H9 (cell line): ENCODE measurements around the gene EPHB6. TPM values are rescaled to one million over a fixed set of nuclear protein-coding genes. Genes with fewer than 3 reads are reported as not detected.

Experiments
- DNase-seq: peaks from one replicate; pipeline ENCODE4 v3.0.0-alpha.2; 2017
- H2AFZ ChIP-seq: one replicate; pipeline ENCODE4 v1.6.1; 2013; ENCODE audit warnings: mild to moderate bottlenecking, low read length, control low read depth, moderate library complexity
- H2AK5ac ChIP-seq: 2 replicates; pipeline ENCODE4 v1.6.1; 2013; ENCODE audit warnings: low read length, control low read depth, mixed read lengths; ENCODE audit not compliant: insufficient read length
- H2BK120ac ChIP-seq: one replicate; pipeline ENCODE4 v1.6.1; 2013; ENCODE audit warnings: low read depth, mild to moderate bottlenecking, low read length, control low read depth, inconsistent platforms; ENCODE audit not compliant: poor library complexity, severe bottlenecking
- H2BK12ac ChIP-seq: 2 replicates; pipeline ENCODE4 v1.6.1; 2013; ENCODE audit warnings: low read length, control low read depth, mixed read lengths, low read depth; ENCODE audit not compliant: insufficient read length
- H2BK15ac ChIP-seq: 2 replicates; pipeline ENCODE4 v1.6.1; 2013; ENCODE audit warnings: low read depth, low read length, control low read depth
- H2BK20ac ChIP-seq: one replicate; pipeline ENCODE4 v1.6.1; 2013; ENCODE audit warnings: low read depth, mild to moderate bottlenecking, low read length, control low read depth, inconsistent platforms; ENCODE audit not compliant: poor library complexity, severe bottlenecking
- H2BK5ac ChIP-seq: 2 replicates; pipeline ENCODE4 v1.6.1; 2013; ENCODE audit warnings: low read length, control low read depth, mixed read lengths; ENCODE audit not compliant: insufficient read length
- H3K14ac ChIP-seq: 2 replicates; pipeline ENCODE4 v1.6.1; 2013; ENCODE audit warnings: low read length, control low read depth; ENCODE audit not compliant: insufficient read depth
- H3K18ac ChIP-seq: 2 replicates; pipeline ENCODE4 v1.6.1; 2013; ENCODE audit warnings: low read depth, mild to moderate bottlenecking, mixed read lengths, low read length, control low read depth; ENCODE audit not compliant: insufficient read length
- H3K23ac ChIP-seq: 2 replicates; pipeline ENCODE4 v1.6.1; 2013; ENCODE audit warnings: low read length, control low read depth, mixed read lengths, low read depth; ENCODE audit not compliant: insufficient read length
- H3K23me2 ChIP-seq: 2 replicates; pipeline ENCODE4 v1.6.1; 2013; ENCODE audit warnings: low read depth, mild to moderate bottlenecking, mixed read lengths, low read length, control low read depth; ENCODE audit not compliant: insufficient read length, poor library complexity, severe bottlenecking
- H3K27ac ChIP-seq: 2 replicates; pipeline ENCODE4 v1.5.1; 2013; ENCODE audit warnings: low read length, control low read depth, mixed read lengths, low read depth; ENCODE audit not compliant: insufficient read length
- H3K27me3 ChIP-seq: 2 replicates; pipeline ENCODE4 v1.6.1; 2013; ENCODE audit warnings: low read length, control low read depth, inconsistent platforms; ENCODE audit not compliant: insufficient read depth
- H3K4ac ChIP-seq: 2 replicates; pipeline ENCODE4 v1.6.1; 2013; ENCODE audit warnings: low read depth, mild to moderate bottlenecking, control low read depth, inconsistent platforms, low read length, moderate library complexity
- H3K4me1 ChIP-seq: 2 replicates; pipeline ENCODE4 v1.6.1; 2013; ENCODE audit warnings: low read length, control low read depth, inconsistent platforms; ENCODE audit not compliant: insufficient read depth
- H3K4me2 ChIP-seq: 2 replicates; pipeline ENCODE4 v1.6.1; 2013; ENCODE audit warnings: low read length, control low read depth, mixed read lengths; ENCODE audit not compliant: insufficient read length, insufficient read depth
- H3K56ac ChIP-seq: 2 replicates; pipeline ENCODE4 v1.6.1; 2013; ENCODE audit warnings: low read depth, mild to moderate bottlenecking, mixed read lengths, low read length, control low read depth; ENCODE audit not compliant: insufficient read length
- H3K79me1 ChIP-seq: 2 replicates; pipeline ENCODE4 v1.6.1; 2013; ENCODE audit warnings: low read depth, mild to moderate bottlenecking, moderate library complexity, low read length, control low read depth, inconsistent platforms; ENCODE audit not compliant: insufficient read depth, poor library complexity, severe bottlenecking
- H3K79me2 ChIP-seq: 2 replicates; pipeline ENCODE4 v1.6.1; 2013; ENCODE audit warnings: low read length, control low read depth, inconsistent platforms; ENCODE audit not compliant: insufficient read depth
- H3K9ac ChIP-seq: 2 replicates; pipeline ENCODE4 v1.6.1; 2013; ENCODE audit warnings: low read length, control low read depth, mixed read lengths; ENCODE audit not compliant: insufficient read length; ENCODE audit errors: extremely low read depth
- H3K9me3 ChIP-seq: one replicate; pipeline ENCODE4 v1.6.1; 2013; ENCODE audit warnings: low read depth, low read length, inconsistent platforms; ENCODE audit not compliant: control insufficient read depth
- H3T11ph ChIP-seq: one replicate; pipeline ENCODE4 v1.6.1; 2013; ENCODE audit warnings: mild to moderate bottlenecking, low read length, control low read depth, inconsistent platforms
- H4K20me1 ChIP-seq: one replicate; pipeline ENCODE4 v1.6.1; 2013; ENCODE audit not compliant: control insufficient read depth, insufficient read length, insufficient read depth
- H4K5ac ChIP-seq: 2 replicates; pipeline ENCODE4 v1.6.1; 2013; ENCODE audit warnings: low read depth, mild to moderate bottlenecking, mixed read lengths, low read length, control low read depth; ENCODE audit not compliant: insufficient read length
- H4K8ac ChIP-seq: replicated peaks from 2 replicates; pipeline ENCODE4 v1.6.1; 2013; ENCODE audit warnings: low read length, control low read depth, mixed read lengths, low read depth; ENCODE audit not compliant: insufficient read length
- H4K91ac ChIP-seq: 2 replicates; pipeline ENCODE4 v1.6.1; 2013; ENCODE audit warnings: low read depth, mild to moderate bottlenecking, moderate library complexity, mixed read lengths, low read length, control low read depth; ENCODE audit not compliant: insufficient read length
- H3K27ac Mint-ChIP-seq, 3 experiments: 2 replicates in 2 of 3; 3 replicates in 1 of 3; pipeline ENCODE4 v1.8.0; 2020 to 2021; ENCODE audit warnings: mixed read lengths in 3 of 3, mild to moderate bottlenecking in 1 of 3, moderate library complexity in 1 of 3
- H3K27me3 Mint-ChIP-seq: 2 replicates; pipeline ENCODE4 v1.8.0; 2021; ENCODE audit warnings: low read depth, mild to moderate bottlenecking, moderate library complexity, mixed read lengths
- H3K36me3 Mint-ChIP-seq, 3 experiments: 2 replicates in 2 of 3; 3 replicates in 1 of 3; pipeline ENCODE4 v1.8.0; 2020 to 2021; ENCODE audit warnings: low read depth in 3 of 3, mixed read lengths in 3 of 3; ENCODE audit not compliant: insufficient read depth in 1 of 3
- H3K4me1 Mint-ChIP-seq, 2 experiments: 2 replicates each; pipeline ENCODE4 v1.8.0; 2020; ENCODE audit warnings: mixed read lengths in 2 of 2
- H3K4me3 Mint-ChIP-seq, 2 experiments: 2 replicates in 1 of 2; 3 replicates in 1 of 2; pipeline ENCODE4 v1.8.0; 2020 to 2021; ENCODE audit warnings: mild to moderate bottlenecking in 2 of 2, mixed read lengths in 2 of 2, moderate library complexity in 1 of 2
- H3K9me3 Mint-ChIP-seq, 2 experiments: 2 replicates in 1 of 2; 3 replicates in 1 of 2; pipeline ENCODE4 v1.8.0; 2020; ENCODE audit warnings: mild to moderate bottlenecking in 2 of 2, mixed read lengths in 2 of 2, moderate library complexity in 1 of 2
- WGBS: extraction: QIAGEN DNeasy Blood & Tissue Kit; methylation state at CpG from one replicate; pipeline ENCODE4 v1.1.7; 2013; ENCODE audit warnings: missing lambda C conversion rate, low lambda C conversion rate, mixed read lengths; ENCODE audit not compliant: insufficient read length; ENCODE audit errors: extremely low coverage; 5-methylcytosine and 5-hydroxymethylcytosine counted together
- total RNA-seq: library from RNA; stranded (reverse); gene quantifications from 2 replicates; pipeline ENCODE4 v1.2.1, GENCODE V29; 2021
- TF ChIP-seq, protein P1 (sequence below): fragments of 200-600 bp; sonication (generic); conservative IDR thresholded peaks from 3 replicates; pipeline ENCODE4 v1.8.0; 2021; ENCODE audit warnings: antibody characterized with exemption, mild to moderate bottlenecking

EPHB6 gene
- total RNA-seq, 1 experiment from 2014 or later, result 9.7 TPM

- no peak overlapping the region for H3K4me2 ChIP-seq
- Mint-ChIP-seq H3K4me1 (no peaks in the 10 kb centered on the region), H3K27me3 (no peaks in the 10 kb centered on the region; the same call in none of the 2 replicates), H3K27ac (no peak overlapping the region; a peak in 1 of 7 replicates), H3K9me3 (no peaks in the 10 kb centered on the region), H3K4me3 (no peak overlapping the region), H3K36me3 (no peaks in the 10 kb centered on the region)
- no peak overlapping the region for H2BK20ac ChIP-seq
- H3K27me3 ChIP-seq, result no peaks in the 10 kb centered on the region
- no peak overlapping the region for H3K56ac ChIP-seq
- no CpG with 5 or more reads among the region's 3 CpGs for WGBS
- H4K20me1 ChIP-seq, result no peaks in the 10 kb centered on the region
- no peak overlapping the region for H4K5ac ChIP-seq
- TF ChIP-seq, protein P1, sequence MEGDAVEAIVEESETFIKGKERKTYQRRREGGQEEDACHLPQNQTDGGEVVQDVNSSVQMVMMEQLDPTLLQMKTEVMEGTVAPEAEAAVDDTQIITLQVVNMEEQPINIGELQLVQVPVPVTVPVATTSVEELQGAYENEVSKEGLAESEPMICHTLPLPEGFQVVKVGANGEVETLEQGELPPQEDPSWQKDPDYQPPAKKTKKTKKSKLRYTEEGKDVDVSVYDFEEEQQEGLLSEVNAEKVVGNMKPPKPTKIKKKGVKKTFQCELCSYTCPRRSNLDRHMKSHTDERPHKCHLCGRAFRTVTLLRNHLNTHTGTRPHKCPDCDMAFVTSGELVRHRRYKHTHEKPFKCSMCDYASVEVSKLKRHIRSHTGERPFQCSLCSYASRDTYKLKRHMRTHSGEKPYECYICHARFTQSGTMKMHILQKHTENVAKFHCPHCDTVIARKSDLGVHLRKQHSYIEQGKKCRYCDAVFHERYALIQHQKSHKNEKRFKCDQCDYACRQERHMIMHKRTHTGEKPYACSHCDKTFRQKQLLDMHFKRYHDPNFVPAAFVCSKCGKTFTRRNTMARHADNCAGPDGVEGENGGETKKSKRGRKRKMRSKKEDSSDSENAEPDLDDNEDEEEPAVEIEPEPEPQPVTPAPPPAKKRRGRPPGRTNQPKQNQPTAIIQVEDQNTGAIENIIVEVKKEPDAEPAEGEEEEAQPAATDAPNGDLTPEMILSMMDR, result 0 out of 3 replicates have a peak, but pooled peaks have one; percentile 22
- no peak overlapping the region for H3K14ac ChIP-seq
- no peak overlapping the region for H3K27ac ChIP-seq
- no peaks in the 10 kb centered on the region for H3K79me1 ChIP-seq
- no peak for DNase-seq
- no peaks in the 10 kb centered on the region for H3K4me1 ChIP-seq
- H3K18ac ChIP-seq, result no peak overlapping the region
- H3K79me2 ChIP-seq, result no peaks in the 10 kb centered on the region
- no peak overlapping the region for H2BK120ac ChIP-seq
- H4K8ac ChIP-seq, result no peak overlapping the region
- H2BK5ac ChIP-seq, result no peak overlapping the region
- no peak overlapping the region for H3K23ac ChIP-seq
- no peak overlapping the region for H2AFZ ChIP-seq
- no peak overlapping the region for H2BK12ac ChIP-seq
- no peak overlapping the region for H3K4ac ChIP-seq
- no peak overlapping the region for H2BK15ac ChIP-seq
- no peak overlapping the region for H3T11ph ChIP-seq
- no peak overlapping the region for H3K9ac ChIP-seq
- H3K23me2 ChIP-seq, result no peaks in the 10 kb centered on the region
- no peak overlapping the region for H2AK5ac ChIP-seq
- H3K9me3 ChIP-seq, result no peaks in the 10 kb centered on the region
- no peak overlapping the region for H4K91ac ChIP-seq
Measured at GRCh38 chr7:142835487-142835886, 19.4 kb upstream of the EPHB6 start.
